Pancreas (tissue), 10 donors: ENCODE measurements around the gene POLN. TPM values are rescaled to one million over a fixed set of nuclear protein-coding genes. Genes with fewer than 3 reads are reported as not detected.
A peak's percentile ranks its signal among the peaks of the same experiment; 100 is the strongest.

Experiments
- ATAC-seq, 4 donors: fragments of 200-7000 bp; cut with Tn5 transposase; one replicate each; pipeline versions ENCODE4 v1.8.0 to v1.9.1; 2020; ENCODE audit warnings: mild to moderate bottlenecking in 4 of 4, moderate library complexity in 4 of 4
- DNase-seq, 6 donors: peaks; one replicate each; pipeline ENCODE4 v3.0.0-alpha.2; 2020
- FAIRE-seq: peaks from 2 replicates; lab custom pipeline; 2012; peaks lifted over from hg19 to GRCh38; lab: Jason Lieb, UNC
- H3K27ac ChIP-seq, 4 donors: fragments of 200-600 bp; sonication (generic); 1 replicate in 3 of 4; 2 replicates in 1 of 4; pipeline versions ENCODE4 v1.5.0 to v1.8.0; 2020
- H3K27me3 ChIP-seq, 4 donors: fragments of 200-600 bp; one replicate each; pipeline ENCODE4 v1.8.0; 2021
- H3K36me3 ChIP-seq, 3 donors: fragments of 200-600 bp; sonication (generic) in 1 of 3; one replicate each; pipeline versions ENCODE4 v1.5.0 to v1.8.0; 2020 to 2021
- H3K4me1 ChIP-seq, 3 donors: fragments of 200-600 bp; one replicate each; pipeline ENCODE4 v1.8.0; 2021
- H3K4me3 ChIP-seq, 4 donors: fragments of 200-600 bp; sonication (generic) in 2 of 4; one replicate each; pipeline versions ENCODE4 v1.5.0 to v1.8.0; 2020 to 2021
- H3K9me3 ChIP-seq, 4 donors: fragments of 200-600 bp; one replicate each; pipeline ENCODE4 v1.8.0; 2021
- WGBS, 2 donors: extraction: QIAGEN DNeasy Blood & Tissue Kit; methylation state at CpG; one replicate each; pipeline ENCODE4 v1.1.7; 2013; 5-methylcytosine and 5-hydroxymethylcytosine counted together
- intact Hi-C, 3 donors: fragments of 100-400 bp; cut with DNase I; formaldehyde crosslinking; loops; one replicate each; pipeline versions ENCODE4 v1.11.1 to v1.14.2; 2022
- polyA plus RNA-seq, 2 donors: library from polyadenylated mRNA; stranded (reverse); fragments of 200-250 nt; gene quantifications; one replicate each; pipeline ENCODE4 v1.2.3, GENCODE V29; 2013
- total RNA-seq, 6 donors: library from RNA; stranded (reverse); fragmentation: NEBNext Ultra II Directional in 4 of 6; extraction: Animal tissue kit (Norgen Biotek cat#: 25700) in 4 of 6; gene quantifications; one replicate each; pipeline versions ENCODE4 v1.2.1 to v1.2.4, GENCODE V29; 2021 to 2023
- TF ChIP-seq, protein P1 (sequence below), 4 donors: fragments of 200-600 bp; sonication (generic) in 3 of 4; IDR thresholded peaks; one replicate each; pipeline versions ENCODE4 v1.5.0 to v1.8.0; 2021; ENCODE audit warnings: antibody characterized with exemption in 4 of 4
- donor health status: healthy with polysubstance abuse.
- donor health status: DM: no; HTN: no; CAD: no; lungs with moderate emphysema.
- donor health status: DM: no; HTN: no; CAD: no.
- donor health status: control.
- donor health status: control.
- donor health status: Bipolar disorder and iron deficiency.
- donor health status: DM: yes; HTN: yes; CAD: no.
- donor health status: DM: no; HTN: no; CAD: no.
- donor health status: DM: no; HTN: no; CAD: no.
- donor health status: DM: yes; HTN: yes; CAD: no.

POLN gene
- total and polyA plus RNA-seq, 8 donors, result 0.95 to 3.6 (median 1.9) TPM

DNA sequence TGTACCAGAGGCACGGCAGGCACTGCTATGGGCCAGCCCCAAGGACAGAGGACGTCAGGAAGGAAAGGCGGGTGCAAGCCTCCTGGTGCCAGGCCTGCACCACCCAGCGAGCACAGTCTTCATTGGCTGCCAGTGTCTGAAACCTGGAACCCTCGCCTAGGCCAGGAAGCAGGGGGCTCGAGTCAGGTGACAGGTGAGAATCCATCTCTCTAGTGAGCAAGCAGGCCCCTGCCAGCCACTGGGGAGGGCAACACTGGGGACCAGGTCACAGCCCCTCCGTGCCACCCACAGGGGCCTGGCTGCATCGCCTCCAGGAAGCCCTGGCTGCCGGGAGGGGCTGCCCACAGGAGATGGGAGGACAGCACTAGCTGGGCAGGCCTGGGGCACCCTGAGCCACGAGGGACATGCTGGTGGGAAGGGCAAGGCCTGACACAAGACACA, 6.9 kb upstream of the POLN start:
- no peaks in the 10 kb centered on the region for H3K9me3 ChIP-seq
- peaks cover 0 to 23% (median 0%) of the 10 kb centered on the region in 3 donors for H3K36me3 ChIP-seq
- DNase-seq (peak in 5 of 6 donors; percentile 9 to 69 (median 25)), ATAC-seq (no peak), FAIRE-seq (no peak)
- intact Hi-C loops, result no loop called here
- no peak overlapping the region for H3K27ac ChIP-seq
- no peak overlapping the region for H3K4me3 ChIP-seq
- H3K27me3 ChIP-seq, result no peaks in the 10 kb centered on the region
- TF ChIP-seq, protein P1, sequence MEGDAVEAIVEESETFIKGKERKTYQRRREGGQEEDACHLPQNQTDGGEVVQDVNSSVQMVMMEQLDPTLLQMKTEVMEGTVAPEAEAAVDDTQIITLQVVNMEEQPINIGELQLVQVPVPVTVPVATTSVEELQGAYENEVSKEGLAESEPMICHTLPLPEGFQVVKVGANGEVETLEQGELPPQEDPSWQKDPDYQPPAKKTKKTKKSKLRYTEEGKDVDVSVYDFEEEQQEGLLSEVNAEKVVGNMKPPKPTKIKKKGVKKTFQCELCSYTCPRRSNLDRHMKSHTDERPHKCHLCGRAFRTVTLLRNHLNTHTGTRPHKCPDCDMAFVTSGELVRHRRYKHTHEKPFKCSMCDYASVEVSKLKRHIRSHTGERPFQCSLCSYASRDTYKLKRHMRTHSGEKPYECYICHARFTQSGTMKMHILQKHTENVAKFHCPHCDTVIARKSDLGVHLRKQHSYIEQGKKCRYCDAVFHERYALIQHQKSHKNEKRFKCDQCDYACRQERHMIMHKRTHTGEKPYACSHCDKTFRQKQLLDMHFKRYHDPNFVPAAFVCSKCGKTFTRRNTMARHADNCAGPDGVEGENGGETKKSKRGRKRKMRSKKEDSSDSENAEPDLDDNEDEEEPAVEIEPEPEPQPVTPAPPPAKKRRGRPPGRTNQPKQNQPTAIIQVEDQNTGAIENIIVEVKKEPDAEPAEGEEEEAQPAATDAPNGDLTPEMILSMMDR (IDR thresholded peaks at IDR 0.05), result no peak
- H3K4me1 ChIP-seq, result no peaks in the 10 kb centered on the region
- WGBS, 2 donors, result 76 to 79% methylated on average over 10 of the region's 10 CpGs

DNA sequence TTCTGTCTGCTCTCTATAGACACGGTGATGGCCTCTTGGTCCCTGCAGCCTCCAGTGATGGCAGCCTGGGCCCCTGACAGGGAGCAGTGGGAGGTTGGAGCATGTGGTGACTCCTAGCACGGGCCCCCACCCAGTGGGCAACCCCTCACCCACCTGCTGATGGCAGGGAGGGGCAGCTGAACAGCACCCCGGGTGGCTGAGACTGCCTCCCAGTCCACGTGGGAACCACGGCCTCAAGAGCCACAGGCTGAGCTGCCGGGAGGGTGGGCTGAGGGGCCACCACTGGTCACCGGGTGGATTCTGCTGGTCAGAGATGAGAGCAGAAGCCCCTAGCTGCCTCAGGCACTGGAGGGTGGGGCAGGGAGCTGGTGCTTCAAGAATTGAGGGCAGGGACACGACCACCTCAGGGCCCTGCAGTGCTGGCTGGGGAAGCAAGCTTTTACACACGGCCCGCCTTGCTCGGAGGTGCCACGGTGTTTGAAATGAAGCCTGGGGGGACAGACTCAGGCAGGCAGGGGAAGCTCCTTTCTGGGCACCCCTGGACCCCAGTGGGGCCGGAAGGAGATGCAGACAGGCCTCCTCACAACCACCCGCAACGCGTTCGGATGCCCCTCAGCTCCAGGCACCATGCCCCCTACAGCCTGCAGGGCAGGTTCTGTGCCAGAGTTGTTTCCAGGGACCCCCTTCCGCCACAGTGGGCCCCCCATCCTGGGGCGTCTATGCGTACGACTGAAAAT, 6.3 kb upstream of the POLN start:
- 86 to 89% methylated on average over 21 of the region's 21 CpGs for WGBS, 2 donors
- H3K4me3 ChIP-seq, result no peak overlapping the region
- H3K4me1 ChIP-seq, result no peaks in the 10 kb centered on the region
- FAIRE-seq, result no peak
- no peaks in the 10 kb centered on the region for H3K9me3 ChIP-seq
- TF ChIP-seq, protein P1 (IDR thresholded peaks at IDR 0.05), result no peak
- DNase-seq, result peak in 5 of 6 donors; percentile 5 to 43 (median 13)
- H3K27me3 ChIP-seq, result no peaks in the 10 kb centered on the region
- ATAC-seq, result no peak
- H3K36me3 ChIP-seq, result peaks cover 0 to 23% (median 0%) of the 10 kb centered on the region in 3 donors
- intact Hi-C loops, result no loop called here
- no peak overlapping the region for H3K27ac ChIP-seq

DNA sequence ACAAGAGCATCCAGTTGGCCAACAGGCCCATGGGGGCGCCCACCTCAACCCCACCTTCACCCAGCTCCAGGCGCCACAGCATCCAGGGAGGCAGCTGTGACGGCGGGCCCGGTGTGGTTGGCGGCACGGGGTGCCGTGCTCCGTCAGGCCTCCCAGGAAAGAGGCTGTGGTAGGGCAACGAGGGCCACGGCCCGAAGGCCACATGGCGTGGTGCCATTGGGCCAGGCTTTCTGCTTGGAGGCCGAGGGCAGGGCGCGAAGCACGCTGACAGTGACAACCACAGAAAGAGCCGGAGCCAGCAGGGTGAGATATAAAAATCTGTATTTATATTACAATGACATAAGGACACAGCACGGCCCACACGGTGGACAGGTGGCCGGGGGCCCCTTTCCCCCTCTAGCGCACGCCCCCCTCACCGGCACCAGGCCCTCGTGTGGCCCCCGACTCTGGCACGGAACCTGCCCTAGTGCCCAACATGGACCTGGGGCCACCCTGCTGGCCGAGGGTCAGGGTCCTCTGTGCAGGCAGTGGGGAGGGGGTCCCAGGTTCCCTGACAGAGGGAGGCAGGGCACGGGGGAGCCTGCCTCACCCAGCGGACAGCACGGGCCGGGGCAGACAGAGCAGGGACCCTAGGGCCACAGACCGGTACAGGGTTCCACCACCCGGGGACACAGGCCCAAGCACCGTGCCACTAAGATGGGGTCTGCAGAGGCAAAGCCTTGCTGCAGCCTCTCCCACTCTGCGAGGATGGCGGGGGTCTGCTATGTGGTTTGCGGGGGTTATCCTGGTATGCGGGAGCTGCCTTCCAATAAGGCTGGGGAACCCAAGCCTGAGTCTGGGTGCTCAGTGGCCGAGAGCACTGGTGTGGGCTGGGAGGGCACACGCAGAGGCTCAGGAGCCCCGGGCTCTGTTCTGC, 5.5 kb upstream of the POLN start:
- Histone ChIP-seq H3K36me3 (peaks cover 0 to 23% (median 0%) of the 10 kb centered on the region in 3 donors), H3K4me3 (no peak overlapping the region), H3K27ac (no peak overlapping the region), H3K9me3 (no peaks in the 10 kb centered on the region), H3K27me3 (no peaks in the 10 kb centered on the region), H3K4me1 (no peaks in the 10 kb centered on the region)
- no peak for ATAC-seq
- 85 to 86% methylated on average over 41 to 42 of the region's 42 CpGs for WGBS, 2 donors
- DNase-seq, result peak; percentile 7 to 73 (median 28)
- no peak for FAIRE-seq
- TF ChIP-seq, protein P1 (IDR thresholded peaks at IDR 0.05), result no peak
- intact Hi-C loops, result no loop called here

DNA sequence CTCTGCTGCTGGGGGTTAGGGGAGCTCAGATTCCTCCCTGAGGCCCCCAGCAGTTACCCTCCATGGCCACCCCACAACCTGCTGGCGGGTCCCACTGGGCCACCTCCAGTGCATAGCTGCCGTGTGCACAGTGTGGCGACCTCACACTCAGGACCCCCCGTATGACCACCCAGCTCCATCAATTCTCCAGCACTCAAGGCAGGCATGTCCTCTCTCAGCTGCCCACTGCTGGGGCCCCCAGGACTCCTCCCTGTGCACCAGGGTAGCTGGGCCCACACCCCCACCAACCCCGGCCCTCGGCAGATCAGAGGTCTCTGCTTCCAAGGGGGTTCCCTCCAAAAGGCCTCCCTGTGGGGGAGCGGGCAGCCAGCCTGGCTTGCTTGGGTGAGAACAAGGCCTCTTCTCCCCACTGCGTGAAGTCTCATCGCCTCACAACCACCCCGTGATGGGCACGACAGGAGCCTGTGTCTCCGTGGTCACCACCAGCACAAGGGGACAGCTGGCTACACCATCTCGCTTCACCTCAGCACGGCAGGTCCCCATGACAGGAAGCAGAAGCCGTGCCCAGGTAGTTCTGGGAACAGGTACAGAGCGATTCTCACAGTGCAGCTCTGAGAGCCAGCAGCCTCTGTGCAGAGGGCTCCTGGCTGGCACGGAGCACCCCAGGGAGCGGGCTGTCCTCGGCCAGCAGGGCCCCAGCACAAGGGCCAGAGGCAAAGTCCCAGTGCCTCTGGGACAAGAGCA, 4.6 kb upstream of the POLN start:
- Histone ChIP-seq H3K36me3 (peaks cover 0 to 21% (median 0%) of the 10 kb centered on the region in 3 donors), H3K27me3 (no peaks in the 10 kb centered on the region), H3K9me3 (no peaks in the 10 kb centered on the region), H3K4me3 (no peak overlapping the region), H3K27ac (no peak overlapping the region), H3K4me1 (no peaks in the 10 kb centered on the region)
- no peak for ATAC-seq
- 90 to 91% methylated on average over 19 of the region's 19 CpGs for WGBS, 2 donors
- intact Hi-C loops, result no loop called here
- no peak for FAIRE-seq
- TF ChIP-seq, protein P1 (IDR thresholded peaks at IDR 0.05), result no peak
- DNase-seq, result peak in 4 of 6 donors; percentile 9 to 64 (median 18)
